Astrocyte (in vitro differentiated cells and primary cell): ENCODE measurements around the gene IER3. TPM values are rescaled to one million over a fixed set of nuclear protein-coding genes. Genes with fewer than 3 reads are reported as not detected.

Experiments
- DNase-seq: peaks from one replicate; pipeline ENCODE4 v3.0.0-alpha.2; 2010; ENCODE audit warnings: low read depth
- FAIRE-seq: peaks from 2 replicates; lab custom pipeline; 2011; peaks lifted over from hg19 to GRCh38; lab: Jason Lieb, UNC
- H2AFZ ChIP-seq: 2 replicates; pipeline ENCODE4 v1.6.0; 2012; ENCODE audit warnings: low read depth, low read length, inconsistent platforms
- H3K27ac ChIP-seq: 2 replicates; pipeline ENCODE4 v1.5.1; 2011; ENCODE audit warnings: low read depth, low read length, inconsistent platforms
- H3K27me3 ChIP-seq: 2 replicates; pipeline ENCODE4 v1.6.0; 2011; ENCODE audit warnings: low read length, inconsistent platforms; ENCODE audit not compliant: insufficient read depth
- H3K36me3 ChIP-seq: 2 replicates; pipeline ENCODE4 v1.5.1; 2011; ENCODE audit warnings: low read length, inconsistent platforms; ENCODE audit not compliant: insufficient read depth
- H3K4me1 ChIP-seq: 2 replicates; pipeline ENCODE4 v1.5.1; 2011; ENCODE audit warnings: low read length, inconsistent platforms; ENCODE audit not compliant: insufficient read depth
- H3K4me2 ChIP-seq: 2 replicates; pipeline ENCODE4 v1.6.0; 2012; ENCODE audit warnings: low read length, inconsistent platforms
- H3K4me3 ChIP-seq: 2 replicates; pipeline ENCODE4 v1.5.1; 2011; ENCODE audit warnings: low read depth, mild to moderate bottlenecking, low read length, inconsistent platforms; ENCODE audit not compliant: insufficient read depth
- H3K79me2 ChIP-seq: 2 replicates; pipeline ENCODE4 v1.6.0; 2012; ENCODE audit warnings: mild to moderate bottlenecking, low read length, inconsistent platforms; ENCODE audit not compliant: insufficient read depth
- H3K9ac ChIP-seq: 2 replicates; pipeline ENCODE4 v1.6.0; 2012; ENCODE audit warnings: mild to moderate bottlenecking, low read length, inconsistent platforms
- H3K9me3 ChIP-seq: 2 replicates; pipeline ENCODE4 v1.5.1; 2012; ENCODE audit warnings: low read depth, mild to moderate bottlenecking, low read length, inconsistent platforms; ENCODE audit not compliant: insufficient read depth
- H4K20me1 ChIP-seq: 2 replicates; pipeline ENCODE4 v1.6.0; 2012; ENCODE audit warnings: low read length, inconsistent platforms; ENCODE audit not compliant: insufficient read depth
- H3K27ac Mint-ChIP-seq: one replicate; pipeline ENCODE4 v1.8.0; 2021; ENCODE audit warnings: mild to moderate bottlenecking, mixed read lengths; ENCODE audit not compliant: unreplicated experiment
- H3K27me3 Mint-ChIP-seq: one replicate; pipeline ENCODE4 v1.8.0; 2021; ENCODE audit warnings: low read depth, mixed read lengths; ENCODE audit not compliant: unreplicated experiment
- H3K36me3 Mint-ChIP-seq: one replicate; pipeline ENCODE4 v1.8.0; 2021; ENCODE audit warnings: low read depth, mixed read lengths; ENCODE audit not compliant: unreplicated experiment
- H3K4me1 Mint-ChIP-seq: one replicate; pipeline ENCODE4 v1.8.0; 2021; ENCODE audit warnings: low read depth, mixed read lengths; ENCODE audit not compliant: unreplicated experiment
- H3K4me3 Mint-ChIP-seq: one replicate; pipeline ENCODE4 v1.8.0; 2021; ENCODE audit warnings: mild to moderate bottlenecking, moderate library complexity, mixed read lengths; ENCODE audit not compliant: unreplicated experiment
- H3K9me3 Mint-ChIP-seq: one replicate; pipeline ENCODE4 v1.8.0; 2021; ENCODE audit warnings: mild to moderate bottlenecking, mixed read lengths; ENCODE audit not compliant: unreplicated experiment
- CTCF ChIP-seq: IDR thresholded peaks from 2 replicates; pipeline ENCODE4 v1.5.1; 2011; ENCODE audit warnings: low read depth, mild to moderate bottlenecking, inconsistent platforms, low read length, moderate library complexity; ENCODE audit not compliant: insufficient read depth
- EZH2 ChIP-seq: IDR thresholded peaks from 2 replicates; pipeline ENCODE4 v1.6.1; 2012; ENCODE audit warnings: mild to moderate bottlenecking, low read length, inconsistent platforms; ENCODE audit not compliant: insufficient read depth
- total RNA-seq: library from RNA; stranded (reverse); gene quantifications from 2 replicates; pipeline ENCODE4 v1.2.1, GENCODE V29; 2021

Gene IER3
- total RNA-seq, 1 donor from 2014 or later = 221 TPM

- Histone ChIP-seq H3K27me3 (no peaks in the 10 kb centered on the region), H3K79me2 (no peaks in the 10 kb centered on the region), H2AFZ (no peak overlapping the region), H3K27ac (no peak overlapping the region), H4K20me1 (no peaks in the 10 kb centered on the region), H3K9me3 (no peaks in the 10 kb centered on the region), H3K4me2 (no peak overlapping the region), H3K4me3 (no peak overlapping the region), H3K36me3 (peaks cover 25% of the 10 kb centered on the region), H3K9ac (no peak overlapping the region), H3K4me1 (no peaks in the 10 kb centered on the region)
- no peaks in the 10 kb centered on the region for H3K27me3 Mint-ChIP-seq
- H3K4me1 Mint-ChIP-seq = no peaks in the 10 kb centered on the region
- no peak for TF ChIP-seq EZH2
- no peak for TF ChIP-seq CTCF
- H3K27ac Mint-ChIP-seq = no peak overlapping the region
- peaks cover 40% of the 10 kb centered on the region for H3K36me3 Mint-ChIP-seq
- DNase-seq (no peak), FAIRE-seq (no peak)
- H3K9me3 Mint-ChIP-seq = no peaks in the 10 kb centered on the region
- H3K4me3 Mint-ChIP-seq = no peak overlapping the region
These were observed 37.0 kb downstream of the IER3 start for GRCh38 chr6:30707281-30707850.

- Mint-ChIP-seq H3K4me3 (no peak overlapping the region), H3K36me3 (peaks cover 29% of the 10 kb centered on the region), H3K27me3 (no peaks in the 10 kb centered on the region), H3K27ac (no peak overlapping the region), H3K9me3 (no peaks in the 10 kb centered on the region), H3K4me1 (no peaks in the 10 kb centered on the region)
- no peak overlapping the region for H3K4me2 ChIP-seq
- no peaks in the 10 kb centered on the region for H3K27me3 ChIP-seq
- FAIRE-seq (no peak), DNase-seq (no peak)
- H4K20me1 ChIP-seq = no peaks in the 10 kb centered on the region
- no peak overlapping the region for H3K9ac ChIP-seq
- H3K79me2 ChIP-seq = no peaks in the 10 kb centered on the region
- no peak overlapping the region for H3K4me3 ChIP-seq
- H3K36me3 ChIP-seq = peaks cover 13% of the 10 kb centered on the region
- H3K27ac ChIP-seq = no peak overlapping the region
- no peaks in the 10 kb centered on the region for H3K9me3 ChIP-seq
- no peaks in the 10 kb centered on the region for H3K4me1 ChIP-seq
- H2AFZ ChIP-seq = no peak overlapping the region
- no peak for TF ChIP-seq CTCF
- no peak for TF ChIP-seq EZH2
These were observed 38.7 kb downstream of the IER3 start for GRCh38 chr6:30705620-30706019.

- TF ChIP-seq CTCF (no peak), EZH2 (no peak)
- Histone ChIP-seq H3K4me2 (no peak overlapping the region), H3K9me3 (no peaks in the 10 kb centered on the region), H3K4me3 (no peak overlapping the region), H3K36me3 (peaks cover 15% of the 10 kb centered on the region), H3K4me1 (no peaks in the 10 kb centered on the region), H3K9ac (no peak overlapping the region), H3K27me3 (no peaks in the 10 kb centered on the region), H3K79me2 (no peaks in the 10 kb centered on the region), H2AFZ (no peak overlapping the region), H3K27ac (no peak overlapping the region), H4K20me1 (no peaks in the 10 kb centered on the region)
- Mint-ChIP-seq H3K4me3 (peak overlapping the region; percentile 61), H3K4me1 (peaks cover 3% of the 10 kb centered on the region), H3K27me3 (no peaks in the 10 kb centered on the region), H3K9me3 (no peaks in the 10 kb centered on the region), H3K27ac (no peak overlapping the region), H3K36me3 (peaks cover 31% of the 10 kb centered on the region)
- FAIRE-seq (no peak), DNase-seq (no peak)
These were observed 40.5 kb downstream of the IER3 start for GRCh38 chr6:30703821-30704220.
